Stimulated activated CD8-positive, alpha-beta memory T cell treated with anti-CD3 and anti-CD28 coated beads, Interleukin-2, amount 100 ng/mL, for 1 hour (primary cell): ENCODE results near the gene KCNH4.

Experiments used
- DNase-seq, 2 donors: peaks; one replicate each; pipeline ENCODE4 v3.0.0-alpha.2; 2020; ENCODE audit warnings: low read depth in 2 of 2

The KCNH4 gene

GRCh38 chr17:42136654-42137051, 44.3 kb downstream of the KCNH4 start:
- DNase-seq, result no peak

- no peak for DNase-seq
Measured at GRCh38 chr17:42135664-42136653, 45.0 kb downstream of the KCNH4 start.

DNA sequence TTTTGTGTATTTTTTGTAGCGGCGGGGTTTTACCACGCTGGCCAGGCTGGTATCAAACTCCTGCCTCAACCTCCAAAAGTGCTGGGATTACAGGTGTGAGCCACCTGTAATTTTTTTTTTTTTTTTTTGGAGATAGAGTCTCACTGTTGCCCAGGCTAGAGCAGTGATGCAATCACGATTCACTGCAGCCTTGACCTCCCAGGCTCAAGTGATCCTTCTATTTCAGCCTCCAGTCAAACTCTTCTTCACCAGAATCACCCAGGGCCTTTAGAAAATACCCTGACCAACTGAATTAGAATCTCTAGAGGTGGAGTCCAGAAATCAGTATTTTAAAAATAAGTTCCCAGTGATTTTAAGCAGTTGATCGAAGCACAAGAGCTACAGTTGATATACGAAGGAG, 45.8 kb downstream of the KCNH4 start:
- DNase-seq, result no peak

- DNase-seq, result no peak
Measured at GRCh38 chr17:42133461-42134041, 47.4 kb downstream of the KCNH4 start.

DNA sequence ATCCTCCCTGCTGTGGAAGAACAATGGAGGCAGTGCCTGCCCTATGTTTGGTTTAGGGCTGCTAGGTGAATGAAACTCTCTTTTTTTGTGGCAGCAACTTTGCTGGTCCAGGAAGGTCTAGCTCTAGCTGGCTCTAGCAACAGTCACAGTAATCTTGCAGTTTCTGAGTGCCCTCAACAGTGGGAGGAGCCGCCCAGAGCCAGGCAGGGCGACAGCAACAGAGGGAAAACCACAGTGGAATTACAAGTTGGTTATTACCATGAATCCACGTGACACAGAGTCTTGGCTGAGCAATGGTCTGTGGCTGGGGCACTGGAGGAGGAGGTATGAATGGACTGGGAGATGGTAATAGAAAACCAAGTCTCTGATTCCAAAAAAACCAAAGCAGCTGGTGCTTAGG, 48.0 kb downstream of the KCNH4 start:
- DNase-seq, result no peak

DNA sequence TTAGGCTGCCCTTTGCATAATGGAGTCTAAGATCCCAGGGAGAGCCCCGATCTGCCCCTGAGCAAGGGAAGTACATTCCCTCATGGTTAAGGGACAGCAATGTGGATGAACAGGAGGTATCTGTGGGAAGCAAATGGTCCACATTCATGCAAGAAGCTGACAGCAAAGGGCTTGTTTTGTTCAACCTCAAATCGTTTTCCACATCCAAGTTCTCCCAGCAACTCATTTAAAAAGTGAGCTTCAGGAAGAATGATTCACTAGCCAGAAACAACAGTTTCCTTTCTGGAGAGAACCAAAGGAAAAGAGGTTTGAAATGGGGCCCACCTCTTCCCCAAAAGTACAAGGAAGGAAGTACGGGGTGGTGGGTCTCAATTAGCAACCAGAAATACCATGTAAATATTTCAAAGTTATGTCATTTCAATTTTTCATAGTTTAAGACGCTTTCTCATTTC, 48.9 kb downstream of the KCNH4 start:
- DNase-seq, result no peak

- no peak for DNase-seq
Measured at GRCh38 chr17:42131232-42131631, 49.7 kb downstream of the KCNH4 start.

- DNase-seq, result no peak
Measured at GRCh38 chr17:42130310-42130936, 50.5 kb downstream of the KCNH4 start.

DNA sequence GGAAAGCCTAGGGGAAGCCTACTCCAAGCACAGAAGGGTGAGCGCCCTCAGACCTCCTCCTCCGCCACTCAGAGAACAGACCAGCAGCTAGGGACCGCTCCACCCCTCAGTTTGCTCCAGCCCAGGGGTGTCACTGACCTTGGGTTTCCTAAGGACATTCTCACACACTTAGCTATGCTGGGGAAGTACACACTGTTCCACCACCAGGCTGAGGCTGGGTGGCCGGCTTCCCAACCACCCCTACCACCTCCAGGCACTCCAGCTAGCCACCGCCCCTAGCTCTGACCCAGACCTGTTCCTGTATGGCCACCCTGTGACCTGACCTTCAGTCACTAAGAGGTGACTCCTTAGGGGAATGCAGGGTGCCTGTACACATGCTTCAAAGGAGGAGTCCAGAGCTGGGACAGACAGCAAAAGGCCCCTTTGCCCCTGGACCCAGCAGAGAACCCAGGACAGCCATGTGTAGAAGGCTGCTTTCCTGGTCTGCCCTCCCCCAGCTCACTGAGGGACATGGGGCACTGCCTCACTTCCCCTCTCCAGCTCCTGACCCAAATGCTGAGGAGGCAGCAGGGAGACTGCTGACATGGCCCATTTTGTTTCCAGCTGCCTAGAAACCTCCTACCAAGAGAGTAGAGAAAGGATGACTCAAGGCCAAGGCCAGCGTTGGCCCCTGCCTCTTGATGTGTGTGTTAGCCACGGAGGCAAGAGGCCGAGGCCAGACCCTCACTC, 51.7 kb downstream of the KCNH4 start:
- DNase-seq, result no peak

GRCh38 chr17:42127414-42127813, 53.5 kb downstream of the KCNH4 start:
- no peak for DNase-seq

DNA sequence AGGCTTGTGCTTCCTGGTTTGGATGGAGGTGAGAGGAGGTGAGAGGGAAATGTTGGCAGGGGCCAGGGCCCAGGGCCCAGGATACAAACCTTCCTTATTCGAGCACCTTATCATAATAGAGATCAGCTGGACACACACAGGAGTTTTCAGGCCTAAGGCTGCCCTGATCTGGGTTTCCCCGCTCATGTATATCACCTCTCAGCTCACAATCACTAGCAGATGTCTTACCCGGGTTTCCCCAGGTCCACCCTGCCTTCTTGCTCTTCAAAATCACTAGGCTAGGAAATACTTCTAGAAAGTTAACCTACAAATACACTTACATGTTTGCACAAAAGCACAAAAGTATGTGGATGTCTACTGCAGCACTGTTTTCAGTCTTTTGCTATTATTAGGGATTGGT, 54.1 kb downstream of the KCNH4 start:
- DNase-seq, result no peak

DNA sequence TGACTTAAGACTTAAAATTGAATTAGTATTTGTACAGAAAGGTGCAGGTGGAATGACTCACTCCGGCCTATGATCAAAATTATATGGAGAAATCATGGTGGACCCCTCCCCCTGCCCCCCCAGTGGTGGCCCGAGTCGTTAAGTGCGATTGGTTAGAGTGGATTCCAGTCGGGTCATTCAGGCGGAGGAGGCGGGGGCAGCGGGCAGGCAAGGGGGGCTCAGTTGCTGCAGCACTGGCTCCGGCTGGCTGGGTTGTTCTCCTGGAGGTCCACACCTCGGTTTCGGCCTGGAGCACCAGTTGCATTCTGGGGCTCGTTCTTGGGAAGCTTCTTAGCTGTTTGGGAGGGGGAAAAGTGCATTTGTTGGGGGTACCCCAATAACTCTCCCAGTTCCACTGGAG, 55.4 kb downstream of the KCNH4 start:
- DNase-seq, result no peak

DNA sequence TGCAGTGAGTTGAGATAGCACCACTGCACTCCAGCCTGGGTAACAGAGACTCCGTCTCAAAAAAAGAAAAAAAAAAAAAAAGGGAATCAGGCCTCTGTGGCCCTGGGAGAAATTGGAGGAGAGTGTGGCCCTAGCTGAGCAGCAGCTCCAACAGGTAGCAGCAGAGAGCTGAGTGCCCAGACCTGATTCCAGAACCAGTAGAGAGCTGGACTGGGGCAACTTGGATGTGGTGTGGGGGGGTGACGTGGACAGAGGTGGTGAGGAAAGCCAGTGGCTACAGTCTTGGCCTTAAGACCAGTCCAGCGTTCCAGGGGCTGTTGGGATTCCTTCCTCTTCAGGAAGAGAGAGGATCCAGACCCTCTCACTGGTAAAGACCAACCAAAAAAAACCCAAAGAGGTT, 56.7 kb downstream of the KCNH4 start:
- no peak for DNase-seq

- no peak for DNase-seq
Measured at GRCh38 chr17:42122371-42123303, 58.3 kb downstream of the KCNH4 start, which contains the start of gene HSPB9. HSPB9 (plus strand) TSS chr17:42122804; CDS start chr17:42122851, 47 bp downstream.

DNA sequence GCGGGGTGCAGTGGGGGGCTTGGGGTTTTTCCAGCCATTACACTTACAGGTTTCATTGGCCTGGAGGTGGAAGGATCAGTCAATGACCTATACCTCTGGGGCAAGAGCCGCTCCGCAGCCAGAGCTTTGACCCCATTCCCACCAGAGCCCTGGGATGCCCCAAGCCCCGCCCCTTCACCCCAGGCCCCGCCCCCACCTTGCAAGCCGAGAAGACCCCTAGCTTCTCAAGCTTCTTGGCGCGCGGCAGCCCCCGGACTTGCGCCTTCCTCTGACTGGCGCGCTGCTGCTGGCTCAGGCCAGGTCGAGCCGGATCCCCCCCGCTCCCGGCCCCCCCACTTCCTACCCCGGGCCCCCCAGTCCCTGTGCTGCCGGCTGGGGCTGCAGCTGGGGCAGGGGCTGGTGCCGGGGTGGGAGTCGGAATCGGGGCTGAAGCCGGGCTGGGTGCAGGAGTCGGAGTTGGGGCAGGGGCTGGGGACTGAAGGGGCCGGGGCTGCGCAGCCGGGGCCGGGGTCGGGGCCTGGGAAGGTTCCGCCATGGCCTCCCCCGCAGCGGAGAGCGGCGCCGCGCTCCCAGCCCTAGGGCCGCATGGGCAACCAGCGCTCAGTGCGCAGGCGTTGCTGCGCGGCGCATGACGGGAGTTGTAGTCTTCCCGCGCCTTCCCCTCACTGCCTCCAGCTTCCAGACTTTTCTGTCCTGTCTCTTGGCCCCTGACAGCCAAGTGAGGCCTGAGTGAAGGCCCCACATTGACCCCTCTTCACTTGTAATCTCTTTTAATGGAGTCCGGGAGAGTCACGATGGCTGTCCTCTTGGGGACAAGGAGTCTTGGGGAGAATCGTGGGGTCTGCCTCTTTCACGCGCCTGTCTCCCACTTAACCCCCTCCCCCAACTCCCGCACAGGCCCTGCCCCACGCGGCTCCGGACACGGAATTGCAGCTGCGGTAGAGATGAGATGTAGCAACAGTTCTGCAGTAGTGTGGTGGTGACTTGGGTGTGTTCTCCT, 59.9 kb downstream of the KCNH4 start, which contains the start of gene KAT2A:
Gene KAT2A (minus strand): TSS at position 598 of the 1,000 bp plus-strand sequence. CDS start 63 bp downstream, at position 535.
- DNase-seq, result peak; percentile 42 to 62

GRCh38 chr17:42120161-42120769, 60.7 kb downstream of the KCNH4 start:
- DNase-seq, result no peak

GRCh38 chr17:42119301-42119700, 61.6 kb downstream of the KCNH4 start:
- DNase-seq, result no peak

- DNase-seq, result no peak
Measured at GRCh38 chr17:42118545-42118944, 62.4 kb downstream of the KCNH4 start.

DNA sequence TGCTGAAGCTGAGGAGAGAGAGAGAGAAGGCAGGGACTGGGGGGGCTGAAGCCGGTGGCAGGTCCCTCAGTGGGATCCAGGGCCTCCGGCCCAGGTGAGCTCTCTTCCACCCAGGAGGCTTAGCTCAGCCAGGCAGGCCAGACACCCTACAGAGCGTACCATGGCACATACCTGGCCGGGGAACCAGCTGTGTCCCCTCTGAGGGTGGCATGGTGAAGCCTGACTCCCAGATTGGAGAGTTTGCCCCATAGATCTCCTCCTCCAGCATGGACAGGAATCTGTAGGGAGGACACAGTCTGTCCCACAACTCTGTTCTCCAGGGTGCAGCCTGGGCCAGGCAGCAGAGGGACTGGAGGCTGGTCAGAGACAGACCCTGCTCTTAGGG, 62.8 kb downstream of the KCNH4 start:
- DNase-seq, result no peak
